Gastrocnemius medialis (tissue), 4 donors: ENCODE measurements around the gene ALDH4A1.

ENCODE experiments used
- CTCF ChIP-seq, 5 experiments: fragments of 450-650 bp in 3 of 5; fragments of 200-600 bp in 2 of 5; sonication (generic) in 2 of 5; IDR thresholded peaks in 4 of 5; conservative IDR thresholded peaks in 1 of 5; 1 replicate in 4 of 5; 2 replicates in 1 of 5; pipeline ENCODE4 v1.5.1; 2016 to 2019; ENCODE audit warnings: antibody characterized with exemption in 5 of 5, mild to moderate bottlenecking in 3 of 5, moderate library complexity in 3 of 5
- POLR2A ChIP-seq, 2 donors: fragments of 450-650 bp; IDR thresholded peaks; one replicate each; pipeline ENCODE4 v1.6.1; 2017; ENCODE audit warnings: antibody characterized with exemption in 2 of 2, mild to moderate bottlenecking in 2 of 2, moderate library complexity in 2 of 2

GRCh38 chr1:18898567-18898966 is 3.8 kb downstream of the ALDH4A1 start:
- TF ChIP-seq POLR2A (IDR thresholded peaks at IDR 0.05) (no peak), CTCF (IDR thresholded peaks at IDR 0.05 in 4 of 5, conservative IDR thresholded peaks at IDR 0.05 in 1 of 5) (no peak)
